PC-3 (cell line): ENCODE measurements around the gene EHD4.

Source experiments
- CTCF ChIP-seq: fragments of 300-600 bp; sonication (generic); conservative IDR thresholded peaks from 2 replicates; pipeline ENCODE4 v1.5.1; 2017; ENCODE audit warnings: antibody characterized with exemption, low read depth, mild to moderate bottlenecking, low read length
- EZH2 ChIP-seq: fragments of 300-600 bp; sonication (generic); IDR thresholded peaks from one replicate; pipeline ENCODE4 v1.6.1; 2017; ENCODE audit warnings: antibody characterized with exemption, mild to moderate bottlenecking, low read length; ENCODE audit not compliant: unreplicated experiment
- EZH2phosphoT487 ChIP-seq: fragments of 300-600 bp; sonication (generic); IDR thresholded peaks from 2 replicates; pipeline ENCODE4 v1.6.1; 2018; ENCODE audit warnings: mild to moderate bottlenecking, antibody characterized with exemption, low read length, borderline replicate concordance

- TF ChIP-seq CTCF (no peak), EZH2phosphoT487 (no peak), EZH2 (no peak)
Observed at GRCh38 chr15:41891946-41892345, 80.4 kb downstream of the EHD4 start.
